Keratinocyte (primary cell): ENCODE data around the gene FARP2. TPM values are rescaled to one million over a fixed set of nuclear protein-coding genes. Genes with fewer than 3 reads are reported as not detected.
"Not testable (repeated sequence)": the region's sequence is repeated elsewhere in the genome, so short reads cannot be mapped to it uniquely, and the experiment has no call there.

ENCODE experiments used
- DNase-seq: peaks from one replicate; pipeline ENCODE4 v3.0.0-alpha.2; 2011; ENCODE audit warnings: low read depth, missing footprints, low spot score
- FAIRE-seq: peaks from 2 replicates; lab custom pipeline; 2011; peaks lifted over from hg19 to GRCh38; lab: Jason Lieb, UNC
- H2AFZ ChIP-seq: 2 replicates; pipeline ENCODE4 v1.6.0; 2012; ENCODE audit warnings: low read length, control low read depth, inconsistent platforms; ENCODE audit not compliant: control insufficient read depth
- H3K27ac ChIP-seq: 2 replicates; pipeline ENCODE4 v1.5.1; 2011; ENCODE audit warnings: low read length; ENCODE audit not compliant: control insufficient read depth, insufficient read depth
- H3K27me3 ChIP-seq: 3 replicates; pipeline ENCODE4 v1.6.0; 2011; ENCODE audit warnings: low read length; ENCODE audit not compliant: control insufficient read depth, insufficient read depth; ENCODE audit errors: extremely low read depth
- H3K36me3 ChIP-seq, 2 experiments: 2 replicates in 1 of 2; 3 replicates in 1 of 2; pipeline ENCODE4 v1.5.1; 2011; ENCODE audit warnings: low read length in 2 of 2, mild to moderate bottlenecking in 1 of 2; ENCODE audit not compliant: control insufficient read depth in 2 of 2, insufficient read depth in 2 of 2; ENCODE audit errors: extremely low read depth in 1 of 2
- H3K4me1 ChIP-seq: 3 replicates; pipeline ENCODE4 v1.5.1; 2011; ENCODE audit warnings: low read length; ENCODE audit not compliant: control insufficient read depth, insufficient read depth; ENCODE audit errors: extremely low read depth
- H3K4me2 ChIP-seq: 3 replicates; pipeline ENCODE4 v1.6.0; 2011; ENCODE audit warnings: low read depth, low read length; ENCODE audit not compliant: control insufficient read depth, insufficient read depth; ENCODE audit errors: extremely low read depth
- H3K4me3 ChIP-seq, 3 experiments: fragments of 200-600 bp in 1 of 3; sonication (generic) in 1 of 3; 2 replicates in 2 of 3; 3 replicates in 1 of 3; pipeline ENCODE4 v1.5.1; 2011 to 2016; ENCODE audit warnings: low read length in 3 of 3, mild to moderate bottlenecking in 3 of 3, control low read depth in 2 of 3, inconsistent platforms in 1 of 3, low read depth in 1 of 3, mixed read lengths in 1 of 3, mixed run types in 1 of 3, moderate library complexity in 1 of 3; ENCODE audit not compliant: control insufficient read depth in 2 of 3, insufficient read depth in 2 of 3; ENCODE audit errors: extremely low read depth in 1 of 3
- H3K79me2 ChIP-seq: 2 replicates; pipeline ENCODE4 v1.6.0; 2012; ENCODE audit warnings: low read length; ENCODE audit not compliant: control insufficient read depth, insufficient read depth
- H3K9ac ChIP-seq: 3 replicates; pipeline ENCODE4 v1.6.0; 2011; ENCODE audit warnings: low read length; ENCODE audit not compliant: control insufficient read depth, insufficient read depth; ENCODE audit errors: extremely low read depth
- H3K9me1 ChIP-seq: 3 replicates; pipeline ENCODE4 v1.6.0; 2011; ENCODE audit warnings: low read length; ENCODE audit not compliant: control insufficient read depth, insufficient read depth; ENCODE audit errors: extremely low read depth
- H3K9me3 ChIP-seq: 2 replicates; pipeline ENCODE4 v1.5.1; 2012; ENCODE audit warnings: low read depth, low read length; ENCODE audit not compliant: control insufficient read depth
- H4K20me1 ChIP-seq: 3 replicates; pipeline ENCODE4 v1.6.0; 2011; ENCODE audit warnings: low read length; ENCODE audit not compliant: control insufficient read depth, insufficient read depth; ENCODE audit errors: extremely low read depth
- EZH2 ChIP-seq: IDR thresholded peaks from one replicate; pipeline ENCODE4 v1.6.1; 2012; ENCODE audit warnings: inconsistent platforms, mild to moderate bottlenecking, low read length, moderate library complexity
- dilution Hi-C: fragments of 300-500 bp; cut with MboI; formaldehyde crosslinking; loops from one replicate; pipeline ENCODE4 v1.7.0; 2020; ENCODE audit warnings: low sequenced_read_pairs; ENCODE audit not compliant: extremely low pct_ligation_motif_present
- polyA plus RNA-seq, 5 experiments: library from polyadenylated mRNA; depleted of rRNA in 3 of 5; stranded (reverse) in 3 of 5; stranded (forward) in 1 of 5; unstranded in 1 of 5; fragments of >200 nt; gene quantifications; 1 replicate in 1 of 5; 2 replicates in 3 of 5; 3 replicates in 1 of 5; pipeline versions ENCODE4 v1.2.1 to v1.2.3, GENCODE V29; 2011 to 2012; ENCODE audit warnings: missing spikeins in 2 of 5, low read depth in 1 of 5, low replicate concordance in 1 of 5
- TF ChIP-seq, protein P1 (sequence below), 3 experiments: IDR thresholded peaks in 1 of 3; conservative IDR thresholded peaks in 1 of 3; optimal IDR thresholded peaks in 1 of 3; 2 replicates in 2 of 3; 3 replicates in 1 of 3; pipeline versions ENCODE3 to v1.5.1; 2011; ENCODE audit warnings: low read length in 3 of 3, mild to moderate bottlenecking in 3 of 3, moderate library complexity in 2 of 3, control low read depth in 1 of 3, inconsistent platforms in 1 of 3; ENCODE audit not compliant: insufficient read depth in 2 of 3; ENCODE audit errors: extremely low read depth in 1 of 3

FARP2 gene
- polyA plus RNA-seq, 1 donor (not counting 4 experiments of a cell fraction or from before 2014, with no cell fraction given) = 39.3 TPM

DNA sequence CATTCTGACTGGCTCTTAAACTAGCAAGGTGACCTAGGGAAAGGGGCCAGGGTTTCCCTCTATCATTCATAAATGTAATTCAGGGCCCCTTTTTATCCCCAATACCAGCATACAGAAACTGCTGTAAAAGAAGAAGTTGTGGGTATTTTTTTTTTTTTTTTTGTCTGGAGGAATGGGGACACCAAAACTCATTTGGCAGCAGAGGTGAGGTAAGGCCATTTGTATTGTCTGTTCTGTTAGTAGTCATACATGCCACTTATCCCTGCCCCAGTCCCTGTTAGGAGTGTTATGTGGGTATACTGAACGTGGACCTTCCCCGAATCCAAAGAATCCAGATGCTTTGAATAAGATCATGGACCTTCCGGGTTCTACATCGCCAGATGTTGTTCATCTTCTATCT is 38.7 kb upstream of the FARP2 start:
- FAIRE-seq (no peak), DNase-seq (no peak)
- peak overlapping the region; percentile 100 for H3K9ac ChIP-seq
- peaks cover 4% of the 10 kb centered on the region for H3K9me1 ChIP-seq
- dilution Hi-C loops = no loop called here
- H3K4me1 ChIP-seq = peaks cover 43% of the 10 kb centered on the region
- H2AFZ ChIP-seq = no peak overlapping the region
- peak overlapping the region; percentile 99 for H3K4me2 ChIP-seq
- peaks cover 11% of the 10 kb centered on the region for H4K20me1 ChIP-seq
- peaks cover 92% of the 10 kb centered on the region for H3K79me2 ChIP-seq
- H3K4me3 ChIP-seq = peak overlapping the region; percentile 68 to 99 (median 83)
- H3K36me3 ChIP-seq = peaks cover 0 to 15% of the 10 kb centered on the region in 2 experiments
- no peak for TF ChIP-seq EZH2
- TF ChIP-seq, protein P1, sequence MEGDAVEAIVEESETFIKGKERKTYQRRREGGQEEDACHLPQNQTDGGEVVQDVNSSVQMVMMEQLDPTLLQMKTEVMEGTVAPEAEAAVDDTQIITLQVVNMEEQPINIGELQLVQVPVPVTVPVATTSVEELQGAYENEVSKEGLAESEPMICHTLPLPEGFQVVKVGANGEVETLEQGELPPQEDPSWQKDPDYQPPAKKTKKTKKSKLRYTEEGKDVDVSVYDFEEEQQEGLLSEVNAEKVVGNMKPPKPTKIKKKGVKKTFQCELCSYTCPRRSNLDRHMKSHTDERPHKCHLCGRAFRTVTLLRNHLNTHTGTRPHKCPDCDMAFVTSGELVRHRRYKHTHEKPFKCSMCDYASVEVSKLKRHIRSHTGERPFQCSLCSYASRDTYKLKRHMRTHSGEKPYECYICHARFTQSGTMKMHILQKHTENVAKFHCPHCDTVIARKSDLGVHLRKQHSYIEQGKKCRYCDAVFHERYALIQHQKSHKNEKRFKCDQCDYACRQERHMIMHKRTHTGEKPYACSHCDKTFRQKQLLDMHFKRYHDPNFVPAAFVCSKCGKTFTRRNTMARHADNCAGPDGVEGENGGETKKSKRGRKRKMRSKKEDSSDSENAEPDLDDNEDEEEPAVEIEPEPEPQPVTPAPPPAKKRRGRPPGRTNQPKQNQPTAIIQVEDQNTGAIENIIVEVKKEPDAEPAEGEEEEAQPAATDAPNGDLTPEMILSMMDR (optimal IDR thresholded peaks at IDR 0.05 in 1 of 3, IDR thresholded peaks at IDR 0.05 in 1 of 3, conservative IDR thresholded peaks at IDR 0.05 in 1 of 3; ENCODE audit: extremely low read depth in 1 of 3, insufficient read depth in 2 of 3, low read length in 3 of 3) = no peak
- no peaks in the 10 kb centered on the region for H3K27me3 ChIP-seq
- H3K27ac ChIP-seq = peak overlapping the region; percentile 92
- no peaks in the 10 kb centered on the region for H3K9me3 ChIP-seq

DNA sequence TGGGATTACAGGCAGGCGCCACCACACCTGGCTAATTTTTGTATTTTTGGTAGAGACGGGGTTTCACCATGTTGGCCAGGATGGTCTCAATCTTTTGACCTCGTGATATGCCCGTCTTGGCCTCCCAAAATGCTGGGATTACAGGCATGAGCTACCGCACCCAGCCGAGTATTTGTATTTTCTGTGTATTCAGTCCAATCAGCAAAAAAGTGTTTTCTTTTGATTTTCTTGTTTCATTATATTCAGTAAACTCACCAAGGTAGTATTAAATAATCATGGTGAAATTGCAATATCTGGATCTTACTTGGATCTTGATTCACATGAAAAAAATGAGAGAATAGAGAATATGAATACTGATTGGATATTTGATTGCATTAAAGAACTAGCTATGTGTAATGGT is 37.3 kb upstream of the FARP2 start:
- H3K9me3 ChIP-seq, dilution Hi-C loops, DNase-seq, FAIRE-seq, H4K20me1 ChIP-seq, H2AFZ ChIP-seq, H3K9ac ChIP-seq, H3K27ac ChIP-seq, H3K27me3 ChIP-seq, H3K9me1 ChIP-seq, H3K4me3 ChIP-seq: not testable (repeated sequence)
- Histone ChIP-seq H3K79me2 (peaks cover 92% of the 10 kb centered on the region), H3K4me2 (peak overlapping the region; percentile 26), H3K36me3 (peaks cover 0 to 12% of the 10 kb centered on the region in 2 experiments), H3K4me1 (peaks cover 28% of the 10 kb centered on the region)

DNA sequence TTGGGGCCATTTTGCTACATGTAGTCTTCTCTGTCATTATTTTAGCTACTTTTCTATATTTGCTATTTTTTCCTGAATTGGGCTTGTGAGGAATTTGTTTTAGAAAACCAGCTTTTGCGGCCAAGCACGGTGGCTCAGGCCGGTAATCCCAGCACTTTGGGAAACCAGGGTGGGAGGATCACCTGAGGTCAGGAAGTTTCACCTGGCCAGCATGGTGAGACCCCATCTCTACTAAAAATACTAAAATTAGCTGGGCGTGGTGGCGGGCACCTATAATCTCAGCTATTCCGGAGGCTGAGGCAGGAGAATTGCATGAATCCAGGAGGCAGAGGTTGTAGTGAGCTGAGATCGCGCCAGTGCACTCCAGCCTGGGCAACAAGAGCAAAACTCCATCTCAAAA is 35.7 kb upstream of the FARP2 start:
- no peak overlapping the region for H3K4me3 ChIP-seq
- peaks cover 13% of the 10 kb centered on the region for H4K20me1 ChIP-seq
- no peak for DNase-seq
- dilution Hi-C loops = no loop called here
- no peak for FAIRE-seq
- H2AFZ ChIP-seq = no peak overlapping the region
- peaks cover 23% of the 10 kb centered on the region for H3K4me1 ChIP-seq
- H3K9me1 ChIP-seq = peaks cover 2% of the 10 kb centered on the region
- no peak for TF ChIP-seq EZH2
- TF ChIP-seq, protein P1 (optimal IDR thresholded peaks at IDR 0.05 in 1 of 3, IDR thresholded peaks at IDR 0.05 in 1 of 3, conservative IDR thresholded peaks at IDR 0.05 in 1 of 3; ENCODE audit: extremely low read depth in 1 of 3, insufficient read depth in 2 of 3, low read length in 3 of 3) = no peak
- H3K36me3 ChIP-seq = peaks cover 3 to 12% of the 10 kb centered on the region in 2 experiments
- no peak overlapping the region for H3K27ac ChIP-seq
- H3K79me2 ChIP-seq = peaks cover 95% of the 10 kb centered on the region
- H3K27me3 ChIP-seq = no peaks in the 10 kb centered on the region
- H3K9ac ChIP-seq = no peak overlapping the region
- H3K4me2 ChIP-seq = peak overlapping the region; percentile 4
- no peaks in the 10 kb centered on the region for H3K9me3 ChIP-seq
